Suprapubic skin (tissue), 4 donors: ENCODE results near the gene PDCD7. TPM values are rescaled to one million over a fixed set of nuclear protein-coding genes. Genes with fewer than 3 reads are reported as not detected.

ENCODE experiments used
- DNase-seq, 2 donors: peaks; one replicate each; pipeline ENCODE4 v3.0.0-alpha.2; 2019; ENCODE audit warnings: low spot score in 2 of 2
- H3K27ac ChIP-seq: fragments of 200-600 bp; sonication (generic); one replicate; pipeline ENCODE4 v1.5.1; 2019
- H3K27me3 ChIP-seq: fragments of 200-600 bp; sonication (generic); one replicate; pipeline ENCODE4 v1.5.1; 2019
- H3K36me3 ChIP-seq: fragments of 200-600 bp; sonication (generic); one replicate; pipeline ENCODE4 v1.5.1; 2019
- H3K4me1 ChIP-seq: fragments of 200-600 bp; sonication (generic); one replicate; pipeline ENCODE4 v1.5.1; 2019
- H3K4me3 ChIP-seq: fragments of 200-600 bp; sonication (generic); one replicate; pipeline ENCODE4 v1.5.1; 2019; ENCODE audit warnings: mild to moderate bottlenecking
- H3K9me3 ChIP-seq: fragments of 200-600 bp; sonication (generic); one replicate; pipeline ENCODE4 v1.5.1; 2019
- CTCF ChIP-seq, 2 donors: fragments of 200-600 bp in 1 of 2; fragments of 450-650 bp in 1 of 2; sonication (generic) in 1 of 2; IDR thresholded peaks; one replicate each; pipeline ENCODE4 v1.5.1; 2016 to 2019; ENCODE audit warnings: antibody characterized with exemption in 2 of 2, mild to moderate bottlenecking in 1 of 2, moderate library complexity in 1 of 2
- EP300 ChIP-seq: sonication (generic); formaldehyde crosslinking; IDR thresholded peaks from one replicate; pipeline ENCODE4 v1.6.1; 2017; ENCODE audit warnings: antibody characterized with exemption
- POLR2A ChIP-seq, 2 donors: fragments of 450-650 bp; IDR thresholded peaks; one replicate each; pipeline ENCODE4 v1.6.1; 2017; ENCODE audit warnings: antibody characterized with exemption in 2 of 2, mild to moderate bottlenecking in 2 of 2, moderate library complexity in 2 of 2
- POLR2AphosphoS5 ChIP-seq, 3 donors: sonication (generic); formaldehyde crosslinking; IDR thresholded peaks; one replicate each; pipeline ENCODE4 v1.6.1; 2017; ENCODE audit warnings: antibody characterized with exemption in 3 of 3
- whole genome bisulfite sequencing: methylation state at CpG from one replicate; pipeline ENCODE4 v1.1.5; 2018; 5-methylcytosine and 5-hydroxymethylcytosine counted together
- total RNA-seq, 4 donors: library from RNA; depleted of rRNA; stranded (reverse); fragments of >200 nt; gene quantifications; one replicate each; pipeline ENCODE4 v1.1.0, GENCODE V29; 2016

PDCD7 gene
- total RNA-seq, 4 donors from 2014 or later, result 18.1 to 46.3 (median 22.0) TPM

GRCh38 chr15:65088643-65089021, 45.0 kb downstream of the PDCD7 start:
- TF ChIP-seq POLR2AphosphoS5 (IDR thresholded peaks at IDR 0.05) (no peak), EP300 (no peak), CTCF (IDR thresholded peaks at IDR 0.05) (no peak), POLR2A (IDR thresholded peaks at IDR 0.05) (no peak)
- Histone ChIP-seq H3K36me3 (no peaks in the 10 kb centered on the region), H3K27ac (peak overlapping the region; percentile 28), H3K4me1 (peaks cover 33% of the 10 kb centered on the region), H3K4me3 (no peak overlapping the region), H3K9me3 (no peaks in the 10 kb centered on the region), H3K27me3 (peaks cover under 1% of the 10 kb centered on the region)
- WGBS, result 54% methylated on average over 6 of the region's 6 CpGs
- DNase-seq, result no peak

- Histone ChIP-seq H3K9me3 (no peaks in the 10 kb centered on the region), H3K27ac (peak overlapping the region; percentile 43), H3K36me3 (no peaks in the 10 kb centered on the region), H3K4me1 (peaks cover 37% of the 10 kb centered on the region), H3K4me3 (no peak overlapping the region), H3K27me3 (peaks cover 6% of the 10 kb centered on the region)
- no peak for DNase-seq
- 42% methylated on average over 13 of the region's 13 CpGs for WGBS
- TF ChIP-seq POLR2AphosphoS5 (IDR thresholded peaks at IDR 0.05) (no peak), EP300 (peak; percentile 82), POLR2A (IDR thresholded peaks at IDR 0.05) (no peak)
Observed at GRCh38 chr15:65087873-65088642, 45.5 kb downstream of the PDCD7 start.

GRCh38 chr15:65087411-65087810, 46.2 kb downstream of the PDCD7 start:
- no peaks in the 10 kb centered on the region for H3K36me3 ChIP-seq
- H3K27me3 ChIP-seq, result peaks cover 6% of the 10 kb centered on the region
- no peak overlapping the region for H3K4me3 ChIP-seq
- H3K27ac ChIP-seq, result peak overlapping the region; percentile 43
- WGBS, result 69% methylated on average over 2 of the region's 3 CpGs
- peaks cover 43% of the 10 kb centered on the region for H3K4me1 ChIP-seq
- TF ChIP-seq POLR2AphosphoS5 (IDR thresholded peaks at IDR 0.05) (no peak), POLR2A (IDR thresholded peaks at IDR 0.05) (no peak), CTCF (IDR thresholded peaks at IDR 0.05) (no peak), EP300 (no peak)
- no peak for DNase-seq
- H3K9me3 ChIP-seq, result no peaks in the 10 kb centered on the region

- no peak overlapping the region for H3K4me3 ChIP-seq
- peak overlapping the region; percentile 43 for H3K27ac ChIP-seq
- DNase-seq, result no peak
- 38% methylated on average over 4 of the region's 6 CpGs for WGBS
- TF ChIP-seq POLR2AphosphoS5 (IDR thresholded peaks at IDR 0.05) (no peak), EP300 (no peak), POLR2A (IDR thresholded peaks at IDR 0.05) (no peak), CTCF (IDR thresholded peaks at IDR 0.05) (no peak)
- peaks cover 6% of the 10 kb centered on the region for H3K27me3 ChIP-seq
- no peaks in the 10 kb centered on the region for H3K36me3 ChIP-seq
- H3K4me1 ChIP-seq, result peaks cover 49% of the 10 kb centered on the region
- no peaks in the 10 kb centered on the region for H3K9me3 ChIP-seq
Observed at GRCh38 chr15:65086680-65087111, 46.9 kb downstream of the PDCD7 start.

GRCh38 chr15:65085990-65086679, 47.5 kb downstream of the PDCD7 start:
- DNase-seq, result no peak
- Histone ChIP-seq H3K9me3 (no peaks in the 10 kb centered on the region), H3K4me1 (peaks cover 49% of the 10 kb centered on the region), H3K4me3 (no peak overlapping the region), H3K36me3 (no peaks in the 10 kb centered on the region), H3K27ac (no peak overlapping the region), H3K27me3 (peaks cover 6% of the 10 kb centered on the region)
- TF ChIP-seq CTCF (IDR thresholded peaks at IDR 0.05) (no peak), POLR2A (IDR thresholded peaks at IDR 0.05) (no peak), EP300 (no peak), POLR2AphosphoS5 (IDR thresholded peaks at IDR 0.05) (no peak)
- WGBS, result 71% methylated on average over 6 of the region's 6 CpGs
